H1 (cell line): ENCODE measurements around the gene DHRS7C.

Experiments used
- POLR2A ChIP-seq, 2 experiments: IDR thresholded peaks; 1 replicate in 1 of 2; 2 replicates in 1 of 2; pipeline ENCODE4 v1.6.1; 2011; ENCODE audit warnings: low read depth in 2 of 2, low read length in 2 of 2, mild to moderate bottlenecking in 2 of 2; ENCODE audit errors: control extremely low read depth in 1 of 2
- TF ChIP-seq, protein P1 (sequence below): IDR thresholded peaks from 2 replicates; pipeline ENCODE4 v1.6.1; 2011; ENCODE audit warnings: low read length, improper control_type of control experiment
- TF ChIP-seq, protein P2 (sequence below), 3 experiments: IDR thresholded peaks; 1 replicate in 2 of 3; 2 replicates in 1 of 3; pipeline versions ENCODE4 v1.5.1 to v1.6.1; 2011; ENCODE audit warnings: low read length in 3 of 3, mild to moderate bottlenecking in 3 of 3, inconsistent platforms in 2 of 3, low read depth in 1 of 3, moderate library complexity in 1 of 3; ENCODE audit not compliant: insufficient read depth in 1 of 3; ENCODE audit errors: control extremely low read depth in 1 of 3

DNA sequence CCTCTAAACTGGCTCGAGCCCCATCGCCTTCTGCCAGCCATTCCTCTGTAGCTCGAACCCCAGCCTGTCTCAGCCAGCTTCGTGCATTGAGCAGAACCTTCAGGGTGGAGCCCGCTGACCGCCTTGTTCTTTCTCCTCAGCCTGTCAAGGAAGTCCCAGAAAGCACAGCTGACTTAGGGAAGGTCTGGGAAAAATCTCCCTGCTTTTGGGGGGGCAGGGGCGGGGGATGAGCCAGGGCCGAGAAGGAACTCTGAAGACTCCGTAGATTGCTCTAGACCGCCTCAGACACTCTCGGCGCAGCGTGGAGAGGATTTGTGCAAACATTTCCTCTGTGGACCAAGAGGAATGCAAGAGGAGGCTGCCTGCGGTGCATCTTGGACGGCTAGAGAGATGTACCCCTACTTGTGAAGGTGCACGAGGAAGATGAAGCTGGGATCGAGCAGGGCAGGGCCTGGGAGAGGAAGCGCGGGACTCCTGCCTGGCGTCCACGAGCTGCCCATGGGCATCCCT, 34.3 kb upstream of the DHRS7C start, which contains the start of gene GLP2R:
- no peak for TF ChIP-seq POLR2A (IDR thresholded peaks at IDR 0.05; ENCODE audit: control extremely low read depth in 1 of 2, low read depth in 2 of 2, low read length in 2 of 2)
- TF ChIP-seq, protein P1, sequence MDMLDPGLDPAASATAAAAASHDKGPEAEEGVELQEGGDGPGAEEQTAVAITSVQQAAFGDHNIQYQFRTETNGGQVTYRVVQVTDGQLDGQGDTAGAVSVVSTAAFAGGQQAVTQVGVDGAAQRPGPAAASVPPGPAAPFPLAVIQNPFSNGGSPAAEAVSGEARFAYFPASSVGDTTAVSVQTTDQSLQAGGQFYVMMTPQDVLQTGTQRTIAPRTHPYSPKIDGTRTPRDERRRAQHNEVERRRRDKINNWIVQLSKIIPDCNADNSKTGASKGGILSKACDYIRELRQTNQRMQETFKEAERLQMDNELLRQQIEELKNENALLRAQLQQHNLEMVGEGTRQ, result no peak
- TF ChIP-seq, protein P2, sequence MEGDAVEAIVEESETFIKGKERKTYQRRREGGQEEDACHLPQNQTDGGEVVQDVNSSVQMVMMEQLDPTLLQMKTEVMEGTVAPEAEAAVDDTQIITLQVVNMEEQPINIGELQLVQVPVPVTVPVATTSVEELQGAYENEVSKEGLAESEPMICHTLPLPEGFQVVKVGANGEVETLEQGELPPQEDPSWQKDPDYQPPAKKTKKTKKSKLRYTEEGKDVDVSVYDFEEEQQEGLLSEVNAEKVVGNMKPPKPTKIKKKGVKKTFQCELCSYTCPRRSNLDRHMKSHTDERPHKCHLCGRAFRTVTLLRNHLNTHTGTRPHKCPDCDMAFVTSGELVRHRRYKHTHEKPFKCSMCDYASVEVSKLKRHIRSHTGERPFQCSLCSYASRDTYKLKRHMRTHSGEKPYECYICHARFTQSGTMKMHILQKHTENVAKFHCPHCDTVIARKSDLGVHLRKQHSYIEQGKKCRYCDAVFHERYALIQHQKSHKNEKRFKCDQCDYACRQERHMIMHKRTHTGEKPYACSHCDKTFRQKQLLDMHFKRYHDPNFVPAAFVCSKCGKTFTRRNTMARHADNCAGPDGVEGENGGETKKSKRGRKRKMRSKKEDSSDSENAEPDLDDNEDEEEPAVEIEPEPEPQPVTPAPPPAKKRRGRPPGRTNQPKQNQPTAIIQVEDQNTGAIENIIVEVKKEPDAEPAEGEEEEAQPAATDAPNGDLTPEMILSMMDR (IDR thresholded peaks at IDR 0.05; ENCODE audit: control extremely low read depth in 1 of 3, insufficient read depth in 1 of 3, low read depth in 1 of 3, low read length in 3 of 3), result no peak
